GM21786 (cell line): ENCODE data around the gene TSC22D2.
"Not testable (repeated sequence)": the region's sequence is repeated elsewhere in the genome, so short reads cannot be mapped to it uniquely, and the experiment has no call there.

Experiments used
- ATAC-seq: cut with Tn5 transposase; IDR thresholded peaks from one replicate; pipeline ENCODE4 v1.9.1; 2021; ENCODE audit not compliant: unreplicated experiment

The TSC22D2 gene

GRCh38 chr3:150446470-150446977 is 38.4 kb downstream of the TSC22D2 start:
- no peak for ATAC-seq

GRCh38 chr3:150447084-150447483 is 39.0 kb downstream of the TSC22D2 start:
- ATAC-seq: no peak

GRCh38 chr3:150447631-150448465 is 39.8 kb downstream of the TSC22D2 start:
- ATAC-seq: no peak

- ATAC-seq: no peak
These were observed 41.1 kb downstream of the TSC22D2 start for GRCh38 chr3:150449169-150449721.

GRCh38 chr3:150450916-150451315 is 42.8 kb downstream of the TSC22D2 start:
- no peak for ATAC-seq

- no peak for ATAC-seq
These were observed 43.4 kb downstream of the TSC22D2 start for GRCh38 chr3:150451329-150452048.

GRCh38 chr3:150453353-150453752 is 45.3 kb downstream of the TSC22D2 start:
- ATAC-seq: no peak

GRCh38 chr3:150454085-150454484 is 46.0 kb downstream of the TSC22D2 start:
- ATAC-seq: no peak

- no peak for ATAC-seq
These were observed 46.5 kb downstream of the TSC22D2 start for GRCh38 chr3:150454622-150455021.

- no peak for ATAC-seq
These were observed 47.2 kb downstream of the TSC22D2 start for GRCh38 chr3:150455341-150455740.

GRCh38 chr3:150458001-150458400 is 49.9 kb downstream of the TSC22D2 start:
- ATAC-seq: no peak

GRCh38 chr3:150460484-150460883 is 52.4 kb downstream of the TSC22D2 start:
- no peak for ATAC-seq

GRCh38 chr3:150461399-150461798 is 53.3 kb downstream of the TSC22D2 start:
- no peak for ATAC-seq

GRCh38 chr3:150462108-150462507 is 54.0 kb downstream of the TSC22D2 start:
- no peak for ATAC-seq

GRCh38 chr3:150464684-150465083 is 56.6 kb downstream of the TSC22D2 start:
- ATAC-seq: no peak

- no peak for ATAC-seq
These were observed 59.3 kb downstream of the TSC22D2 start for GRCh38 chr3:150467381-150467780.

- ATAC-seq: no peak
These were observed 61.2 kb downstream of the TSC22D2 start for GRCh38 chr3:150469031-150469930.

- no peak for ATAC-seq
These were observed 62.0 kb downstream of the TSC22D2 start for GRCh38 chr3:150469931-150470740.

- no peak for ATAC-seq
These were observed 64.3 kb downstream of the TSC22D2 start for GRCh38 chr3:150472421-150472820.

GRCh38 chr3:150473161-150473560 is 65.1 kb downstream of the TSC22D2 start:
- not testable (repeated sequence) for ATAC-seq
